GM10248 (cell line): Measurements from ENCODE around the gene SPEG.

Experiments used
- CTCF ChIA-PET: fragments of 300-600 bp; sonication (Branson Sonifier 250); formaldehyde crosslinking; extraction: SDS; loops from one replicate; lab custom pipeline; 2021; ENCODE audit warnings: antibody characterized with exemption; lab: Yijun Ruan, JAX
- POLR2A ChIA-PET: fragments of 350-650 bp; sonication (Branson Sonifier 250); formaldehyde crosslinking; extraction: SDS; loops from one replicate; lab custom pipeline; 2020; ENCODE audit warnings: antibody characterized with exemption; lab: Yijun Ruan, JAX
- DNase-seq: peaks from one replicate; pipeline ENCODE4 v3.0.0; 2012; ENCODE audit errors: extremely low spot score
- CTCF ChIP-seq: IDR thresholded peaks from 2 replicates; pipeline ENCODE4 v1.5.1; 2012; ENCODE audit warnings: mild to moderate bottlenecking, low read depth; ENCODE audit errors: extremely low read depth, missing control alignments, control extremely low read depth

Gene SPEG

GRCh38 chr2:219502618-219503017 lies 68.0 kb downstream of the SPEG start:
- TF ChIP-seq CTCF: no peak
- ChIA-PET CTCF (interaction anchor here (2.6 kb wide), 1 partner anchor 38 kb away, joined by 6 read pairs; no protein-coding TSS in a partner anchor), POLR2A (interaction anchor here (0.6 kb wide), 1 partner anchor 906 kb away, joined by 3 read pairs; no protein-coding TSS in a partner anchor)
- DNase-seq: no peak

GRCh38 chr2:219505585-219505984 lies 70.9 kb downstream of the SPEG start:
- no peak for DNase-seq
- POLR2A ChIA-PET: no interaction called here
- CTCF ChIA-PET: interaction anchor here (0.8 to 1.1 kb wide), 2 partner anchors 24 to 103 kb away, joined by 3 read pairs; no protein-coding TSS in a partner anchor
- no peak for TF ChIP-seq CTCF

- ChIA-PET POLR2A (no interaction called here), CTCF (interaction anchor here (0.8 to 4.2 kb wide), 5 partner anchors 11 to 35 kb away, joined by 3 to 30 read pairs (median 6); a partner anchor contains a TSS)
- no peak for TF ChIP-seq CTCF
- no peak for DNase-seq
Measured at GRCh38 chr2:219506153-219506801, 71.6 kb downstream of the SPEG start.

GRCh38 chr2:219506802-219507526 lies 72.3 kb downstream of the SPEG start:
- POLR2A ChIA-PET: no interaction called here
- DNase-seq: no peak
- CTCF ChIA-PET: interaction anchor here (0.9 to 5.3 kb wide), 7 partner anchors 8 to 212 kb away, joined by 3 to 50 read pairs (median 6); partner anchors contain the start of gene GMPPA
- TF ChIP-seq CTCF: no peak

- ChIA-PET CTCF (interaction anchor here (0.7 to 5.3 kb wide), 11 partner anchors 8 to 213 kb away, joined by 3 to 50 read pairs (median 3); partner anchors contain the start of genes GMPPA and TMEM198), POLR2A (no interaction called here)
- TF ChIP-seq CTCF: no peak
- DNase-seq: no peak
Measured at GRCh38 chr2:219507581-219508443, 73.2 kb downstream of the SPEG start.

GRCh38 chr2:219508444-219508734 lies 73.7 kb downstream of the SPEG start:
- CTCF ChIA-PET: interaction anchor here (0.7 to 5.3 kb wide), 7 partner anchors 9 to 182 kb away, joined by 3 to 50 read pairs (median 4); partner anchors contain the start of gene GMPPA

More at GRCh38 chr2:219508444-219508734, 73.7 kb downstream of the SPEG start:
- DNase-seq: no peak
- POLR2A ChIA-PET: no interaction called here
- no peak for TF ChIP-seq CTCF
